CD4-positive, alpha-beta T cell treated with Interferon gamma for 1 hour (primary cell): Measurements from ENCODE around the gene SKAP2.

Experiments used
- DNase-seq: peaks from one replicate; pipeline ENCODE4 v3.0.0-alpha.2; 2020

The SKAP2 gene

DNA sequence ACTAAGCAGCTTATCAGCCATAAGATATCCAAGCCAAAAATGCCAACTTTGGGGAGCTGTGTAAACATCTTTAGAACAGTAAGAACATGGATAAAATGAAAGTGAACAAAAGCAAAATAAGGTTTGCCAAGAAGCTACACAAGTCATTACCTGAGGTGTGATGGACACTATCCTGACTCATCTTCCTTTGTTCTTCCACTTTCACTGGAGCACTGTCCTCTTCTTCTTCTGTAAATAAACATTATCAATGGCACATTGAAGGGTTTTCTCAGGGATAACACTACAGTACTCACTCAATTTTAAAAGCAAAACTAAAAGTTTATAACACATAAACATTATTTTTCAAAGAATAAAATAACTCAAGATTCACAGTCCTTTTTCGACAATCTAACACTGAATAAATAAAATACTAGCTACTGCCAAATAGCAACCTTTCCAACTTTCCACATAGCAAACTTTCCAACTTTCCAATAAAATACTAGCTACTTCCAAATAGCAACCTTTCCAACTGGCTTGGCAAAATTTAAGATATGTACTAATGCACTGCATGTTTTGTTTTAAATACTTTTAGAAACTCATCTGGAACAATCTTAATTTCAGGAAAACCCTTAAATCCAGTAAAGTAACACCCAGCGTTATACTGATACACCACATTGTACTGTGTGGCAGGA is 174.1 kb downstream of the SKAP2 start:
- no peak for DNase-seq

GRCh38 chr7:26688936-26689506 is 175.4 kb downstream of the SKAP2 start:
- DNase-seq: no peak

DNA sequence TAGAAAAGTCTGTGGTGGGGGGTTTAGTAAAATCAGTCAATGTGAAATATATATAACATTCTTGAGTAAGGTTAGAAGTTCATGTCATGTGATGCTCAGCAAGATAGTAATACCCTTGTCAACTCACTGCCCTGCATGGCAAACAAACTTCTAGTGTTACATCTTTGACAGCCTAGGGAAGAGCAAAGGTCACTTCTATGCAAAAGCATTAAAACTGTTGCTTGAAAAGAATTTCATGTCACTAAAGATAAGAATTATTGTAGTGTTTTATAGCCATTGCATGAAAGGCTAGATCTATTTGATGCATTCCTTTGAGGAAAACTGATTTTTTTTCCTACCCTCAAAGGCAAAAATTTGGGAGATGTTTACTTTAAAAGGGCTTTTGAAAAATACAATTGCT is 176.0 kb downstream of the SKAP2 start:
- DNase-seq: no peak

GRCh38 chr7:26687032-26687431 is 177.4 kb downstream of the SKAP2 start:
- no peak for DNase-seq

DNA sequence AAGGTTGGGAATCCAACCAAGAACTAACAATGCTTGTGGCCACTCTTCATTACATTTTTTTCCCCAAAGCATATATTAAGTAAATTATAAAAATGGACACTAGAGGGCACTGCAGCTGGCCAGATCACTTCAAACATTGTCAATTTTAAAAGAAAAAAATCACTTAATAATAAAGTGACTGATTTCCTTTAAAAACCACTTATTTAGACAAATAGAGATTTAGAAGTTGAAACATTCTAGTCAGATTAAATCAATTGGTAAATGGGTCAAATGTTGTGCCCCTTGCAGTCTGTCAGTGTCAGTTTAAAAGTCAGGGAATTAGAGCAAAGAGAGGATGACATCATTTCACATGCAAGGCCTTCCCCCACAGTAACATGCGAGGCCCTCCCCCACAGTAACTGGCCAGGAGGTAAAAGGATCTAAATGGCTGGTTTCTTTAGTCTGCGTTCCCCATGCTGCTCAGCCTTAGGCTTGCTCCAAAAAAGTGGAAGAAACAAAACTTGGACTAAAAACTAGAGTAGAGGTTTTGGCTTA is 177.9 kb downstream of the SKAP2 start:
- no peak for DNase-seq

GRCh38 chr7:26685606-26686005 is 178.8 kb downstream of the SKAP2 start:
- no peak for DNase-seq

DNA sequence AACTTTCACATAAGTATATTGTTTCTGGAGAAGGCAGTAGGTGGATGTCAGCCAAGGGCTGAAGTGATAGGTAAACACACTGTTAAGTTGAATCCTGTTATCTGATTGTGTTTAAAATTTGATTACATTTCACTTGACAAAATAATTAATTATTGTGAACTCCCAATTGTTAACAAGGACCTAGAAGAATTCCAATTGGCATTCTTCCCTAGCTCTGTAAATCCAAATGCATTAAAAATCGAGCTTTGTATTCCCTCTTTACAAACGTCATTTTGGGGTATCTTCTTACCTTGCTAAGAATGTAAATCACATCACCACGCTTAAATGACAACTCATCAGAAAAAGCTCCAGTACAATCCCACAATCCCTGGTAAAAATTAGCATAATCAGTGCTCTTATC is 179.9 kb downstream of the SKAP2 start:
- no peak for DNase-seq

GRCh38 chr7:26683277-26683676 is 181.1 kb downstream of the SKAP2 start:
- no peak for DNase-seq

- DNase-seq: no peak
Measured at GRCh38 chr7:26681819-26682418, 182.5 kb downstream of the SKAP2 start.

GRCh38 chr7:26680587-26680986 is 183.8 kb downstream of the SKAP2 start:
- DNase-seq: no peak

GRCh38 chr7:26675143-26675887 is 189.1 kb downstream of the SKAP2 start:
- no peak for DNase-seq

DNA sequence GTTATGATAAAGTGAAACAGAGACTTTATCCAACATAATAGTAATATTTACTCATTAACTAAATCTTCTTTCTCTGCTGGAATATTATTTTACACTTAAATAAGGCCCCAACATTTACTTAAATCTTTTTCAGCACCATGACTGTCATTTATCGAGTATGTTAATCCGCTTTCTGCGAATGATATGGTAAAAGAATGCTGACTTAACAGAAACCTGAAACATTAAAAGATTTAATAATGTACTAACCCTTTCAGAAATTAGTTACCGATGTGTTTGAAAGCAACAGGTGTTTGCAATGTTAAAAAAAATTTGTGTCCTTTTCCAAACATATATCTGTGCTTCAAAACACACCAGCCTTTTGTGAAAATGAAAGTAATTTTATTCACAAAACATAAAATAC is 190.5 kb downstream of the SKAP2 start:
- no peak for DNase-seq

GRCh38 chr7:26673271-26673670 is 191.1 kb downstream of the SKAP2 start:
- no peak for DNase-seq

DNA sequence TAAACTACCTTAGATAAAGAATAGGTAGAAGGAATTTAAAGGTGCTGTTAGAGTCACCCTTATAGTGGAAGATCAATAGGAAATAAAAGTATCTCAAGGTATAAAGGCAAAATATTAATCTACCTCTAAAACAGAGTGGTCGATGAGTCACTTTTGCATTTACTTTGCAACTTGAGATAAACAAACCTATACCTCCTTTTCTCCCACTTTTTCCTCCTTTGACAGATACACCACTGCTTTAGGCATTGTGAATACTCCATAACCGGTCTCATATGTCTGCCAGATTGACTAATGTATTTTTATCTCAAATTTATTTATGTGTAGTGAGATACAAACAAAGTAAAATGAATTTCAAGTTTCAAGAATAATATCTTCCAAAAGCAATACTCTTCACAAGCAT is 193.5 kb downstream of the SKAP2 start:
- DNase-seq: no peak

GRCh38 chr7:26670290-26670689 is 194.1 kb downstream of the SKAP2 start:
- no peak for DNase-seq

DNA sequence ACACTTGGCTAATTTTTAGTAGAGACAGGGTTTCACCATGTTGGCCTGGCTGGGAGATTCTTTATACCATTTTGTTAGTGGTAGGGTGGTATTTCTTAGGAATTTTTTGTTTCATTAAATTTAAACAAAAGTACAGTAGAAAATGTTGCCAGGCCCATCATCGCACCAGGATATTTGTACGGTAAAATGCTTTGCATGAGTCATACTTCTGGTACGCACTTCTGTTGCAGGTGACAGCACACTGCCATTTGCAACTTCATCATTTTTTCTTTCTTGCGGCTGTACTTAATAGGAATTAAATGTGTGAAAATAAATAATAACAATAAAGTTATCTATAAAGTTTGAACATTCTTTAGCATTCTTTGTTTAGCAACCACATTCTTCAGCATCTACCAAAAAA is 195.6 kb downstream of the SKAP2 start:
- DNase-seq: no peak

GRCh38 chr7:26667514-26668133 is 196.8 kb downstream of the SKAP2 start:
- peak; percentile 48 for DNase-seq

DNA sequence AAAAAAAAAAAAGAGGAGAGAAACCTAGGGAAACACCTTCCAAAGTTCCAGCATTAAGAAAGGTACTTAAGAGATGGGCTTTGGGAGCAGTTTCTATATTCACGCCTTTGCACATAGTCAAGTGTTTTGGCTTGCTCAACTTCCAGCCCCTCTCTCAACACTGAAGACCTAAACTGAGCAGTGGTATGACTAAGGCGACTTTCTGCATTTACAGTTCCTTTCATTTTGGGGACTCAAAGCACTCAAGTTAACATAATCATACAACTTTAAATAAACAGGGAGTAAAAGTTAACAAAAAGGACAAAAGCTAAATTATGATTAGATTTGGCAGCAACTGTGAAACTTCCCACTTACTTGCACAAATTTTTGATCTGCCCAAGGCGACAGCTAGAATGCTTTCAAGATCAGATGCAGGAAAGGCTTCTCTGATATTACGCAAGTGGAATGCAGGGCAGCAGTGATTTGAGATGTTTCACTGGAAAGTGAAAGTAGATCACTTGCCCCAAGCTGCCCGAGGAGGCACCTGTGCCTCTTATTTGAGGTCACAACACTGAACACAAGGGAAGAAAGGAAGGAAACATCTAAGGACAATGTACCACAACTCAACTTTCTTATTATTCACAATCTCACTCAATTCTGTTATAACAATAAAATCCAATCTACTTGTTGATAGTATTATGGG is 199.5 kb downstream of the SKAP2 start:
- DNase-seq: peak; percentile 10

- DNase-seq: no peak
Measured at GRCh38 chr7:26664274-26664673, 200.1 kb downstream of the SKAP2 start.

DNA sequence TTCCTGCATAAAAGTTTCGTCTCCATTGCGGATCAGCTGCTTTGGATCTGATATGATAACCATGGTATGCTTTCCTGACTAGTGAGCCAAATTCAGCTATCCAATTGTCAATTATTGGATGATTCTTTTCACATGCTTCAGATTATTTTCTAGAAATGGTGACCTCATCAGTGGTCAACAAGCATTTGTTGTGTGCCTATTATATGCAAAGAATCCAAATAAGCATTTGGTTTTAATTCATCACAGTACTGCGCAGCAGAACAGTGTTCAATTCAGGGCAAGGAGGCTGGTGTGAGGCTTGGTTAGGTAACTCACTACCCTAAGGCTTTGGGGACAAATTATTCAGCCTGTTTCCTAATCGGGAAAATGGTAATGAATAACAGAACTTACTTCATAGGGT is 200.5 kb downstream of the SKAP2 start:
- DNase-seq: no peak

GRCh38 chr7:26662646-26663045 is 201.7 kb downstream of the SKAP2 start:
- no peak for DNase-seq

GRCh38 chr7:26659121-26659520 is 205.3 kb downstream of the SKAP2 start:
- DNase-seq: no peak
